ENCODE data around the gene NHEJ1. TPM values are rescaled to one million over a fixed set of nuclear protein-coding genes. Genes with fewer than 3 reads are reported as not detected.

NHEJ1 gene
- total RNA-seq, 1 experiment from 2014 or later = 20.8 TPM

- no peaks in the 10 kb centered on the region for H3K36me3 Mint-ChIP-seq (ENCODE audit: insufficient read depth in 1 of 3, low read depth in 3 of 3)
- H2BK12ac ChIP-seq (ENCODE audit: insufficient read length, low read depth, low read length) = no peak overlapping the region
- H3K4me2 ChIP-seq (ENCODE audit: insufficient read depth, insufficient read length, low read length) = no peak overlapping the region
- H3K23me2 ChIP-seq (ENCODE audit: insufficient read length, low read depth, low read length, poor library complexity, severe bottlenecking) = no peaks in the 10 kb centered on the region
- no peaks in the 10 kb centered on the region for H3K9me3 Mint-ChIP-seq
- no peak overlapping the region for H4K5ac ChIP-seq (ENCODE audit: insufficient read length, low read depth, low read length)
- no peaks in the 10 kb centered on the region for H3K9me3 ChIP-seq (ENCODE audit: control insufficient read depth, low read depth, low read length)
- no peak overlapping the region for H3K4ac ChIP-seq (ENCODE audit: low read depth, low read length)
- no peak overlapping the region for H4K91ac ChIP-seq (ENCODE audit: insufficient read length, low read depth, low read length)
- H3K56ac ChIP-seq (ENCODE audit: insufficient read length, low read depth, low read length) = no peak overlapping the region
- no peaks in the 10 kb centered on the region for H3K79me2 ChIP-seq (ENCODE audit: insufficient read depth, low read length)
- no peak overlapping the region for H2BK5ac ChIP-seq (ENCODE audit: insufficient read length, low read length)
- H3K27ac Mint-ChIP-seq = no peak overlapping the region
- no peak overlapping the region for H3K4me3 Mint-ChIP-seq
- TF ChIP-seq, protein P1, sequence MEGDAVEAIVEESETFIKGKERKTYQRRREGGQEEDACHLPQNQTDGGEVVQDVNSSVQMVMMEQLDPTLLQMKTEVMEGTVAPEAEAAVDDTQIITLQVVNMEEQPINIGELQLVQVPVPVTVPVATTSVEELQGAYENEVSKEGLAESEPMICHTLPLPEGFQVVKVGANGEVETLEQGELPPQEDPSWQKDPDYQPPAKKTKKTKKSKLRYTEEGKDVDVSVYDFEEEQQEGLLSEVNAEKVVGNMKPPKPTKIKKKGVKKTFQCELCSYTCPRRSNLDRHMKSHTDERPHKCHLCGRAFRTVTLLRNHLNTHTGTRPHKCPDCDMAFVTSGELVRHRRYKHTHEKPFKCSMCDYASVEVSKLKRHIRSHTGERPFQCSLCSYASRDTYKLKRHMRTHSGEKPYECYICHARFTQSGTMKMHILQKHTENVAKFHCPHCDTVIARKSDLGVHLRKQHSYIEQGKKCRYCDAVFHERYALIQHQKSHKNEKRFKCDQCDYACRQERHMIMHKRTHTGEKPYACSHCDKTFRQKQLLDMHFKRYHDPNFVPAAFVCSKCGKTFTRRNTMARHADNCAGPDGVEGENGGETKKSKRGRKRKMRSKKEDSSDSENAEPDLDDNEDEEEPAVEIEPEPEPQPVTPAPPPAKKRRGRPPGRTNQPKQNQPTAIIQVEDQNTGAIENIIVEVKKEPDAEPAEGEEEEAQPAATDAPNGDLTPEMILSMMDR (conservative IDR thresholded peaks at IDR 0.05) = no peak
- no peak overlapping the region for H2BK120ac ChIP-seq (ENCODE audit: low read depth, low read length, poor library complexity, severe bottlenecking)
- DNase-seq = no peak
- H3K14ac ChIP-seq (ENCODE audit: insufficient read depth, low read length) = no peak overlapping the region
- H3K9ac ChIP-seq (ENCODE audit: extremely low read depth, insufficient read length, low read length) = no peak overlapping the region
- no peak overlapping the region for H2AK5ac ChIP-seq (ENCODE audit: insufficient read length, low read length)
- H2AFZ ChIP-seq (ENCODE audit: low read length) = no peak overlapping the region
- no peaks in the 10 kb centered on the region for H4K20me1 ChIP-seq (ENCODE audit: control insufficient read depth, insufficient read depth, insufficient read length)
- WGBS (ENCODE audit: extremely low coverage, insufficient read length, low lambda C conversion rate) = no CpG with 5 or more reads among the region's 13 CpGs
- no peak overlapping the region for H3K23ac ChIP-seq (ENCODE audit: insufficient read length, low read depth, low read length)
- no peak overlapping the region for H3K18ac ChIP-seq (ENCODE audit: insufficient read length, low read depth, low read length)
- H2BK15ac ChIP-seq (ENCODE audit: low read depth, low read length) = no peak overlapping the region
- H3K79me1 ChIP-seq (ENCODE audit: insufficient read depth, low read depth, low read length, poor library complexity, severe bottlenecking) = no peaks in the 10 kb centered on the region
- H2BK20ac ChIP-seq (ENCODE audit: low read depth, low read length, poor library complexity, severe bottlenecking) = no peak overlapping the region
- peaks cover 21% of the 10 kb centered on the region for H3K27me3 Mint-ChIP-seq (ENCODE audit: low read depth)
- H3K4me1 Mint-ChIP-seq = peaks cover 4% of the 10 kb centered on the region in 2 experiments
- H4K8ac ChIP-seq (replicated peaks; ENCODE audit: insufficient read length, low read depth, low read length) = no peak overlapping the region
- no peaks in the 10 kb centered on the region for H3K27me3 ChIP-seq (ENCODE audit: insufficient read depth, low read length)
- no peaks in the 10 kb centered on the region for H3K4me1 ChIP-seq (ENCODE audit: insufficient read depth, low read length)
- no peak overlapping the region for H3K27ac ChIP-seq (ENCODE audit: insufficient read length, low read depth, low read length)
- H3T11ph ChIP-seq (ENCODE audit: low read length) = no peak overlapping the region
These were observed 131.4 kb downstream of the NHEJ1 start for GRCh38 chr2:219028996-219029828.

All from H9 (cell line).